Suprapubic skin (tissue), 4 donors: ENCODE results near the gene ICAM2.

ENCODE experiments used
- CTCF ChIP-seq, 2 donors: fragments of 200-600 bp in 1 of 2; fragments of 450-650 bp in 1 of 2; sonication (generic) in 1 of 2; IDR thresholded peaks; one replicate each; pipeline ENCODE4 v1.5.1; 2016 to 2019; ENCODE audit warnings: antibody characterized with exemption in 2 of 2, mild to moderate bottlenecking in 1 of 2, moderate library complexity in 1 of 2
- EP300 ChIP-seq: sonication (generic); formaldehyde crosslinking; IDR thresholded peaks from one replicate; pipeline ENCODE4 v1.6.1; 2017; ENCODE audit warnings: antibody characterized with exemption
- POLR2AphosphoS5 ChIP-seq, 3 donors: sonication (generic); formaldehyde crosslinking; IDR thresholded peaks; one replicate each; pipeline ENCODE4 v1.6.1; 2017; ENCODE audit warnings: antibody characterized with exemption in 3 of 3

- TF ChIP-seq CTCF (IDR thresholded peaks at IDR 0.05) (peak; percentile 45 to 70), EP300 (no peak), POLR2AphosphoS5 (IDR thresholded peaks at IDR 0.05) (no peak)
These were observed 8.5 kb upstream of the ICAM2 start for GRCh38 chr17:64028874-64029464.
